Keratinocyte (primary cell): ENCODE data around the gene LAMA3. TPM values are rescaled to one million over a fixed set of nuclear protein-coding genes. Genes with fewer than 3 reads are reported as not detected.

Experiments
- DNase-seq: peaks from one replicate; pipeline ENCODE4 v3.0.0-alpha.2; 2011; ENCODE audit warnings: low read depth, missing footprints, low spot score
- FAIRE-seq: peaks from 2 replicates; lab custom pipeline; 2011; peaks lifted over from hg19 to GRCh38; lab: Jason Lieb, UNC
- H2AFZ ChIP-seq: 2 replicates; pipeline ENCODE4 v1.6.0; 2012; ENCODE audit warnings: low read length, control low read depth, inconsistent platforms; ENCODE audit not compliant: control insufficient read depth
- H3K27ac ChIP-seq: 2 replicates; pipeline ENCODE4 v1.5.1; 2011; ENCODE audit warnings: low read length; ENCODE audit not compliant: control insufficient read depth, insufficient read depth
- H3K27me3 ChIP-seq: 3 replicates; pipeline ENCODE4 v1.6.0; 2011; ENCODE audit warnings: low read length; ENCODE audit not compliant: control insufficient read depth, insufficient read depth; ENCODE audit errors: extremely low read depth
- H3K36me3 ChIP-seq, 2 experiments: 2 replicates in 1 of 2; 3 replicates in 1 of 2; pipeline ENCODE4 v1.5.1; 2011; ENCODE audit warnings: low read length in 2 of 2, mild to moderate bottlenecking in 1 of 2; ENCODE audit not compliant: control insufficient read depth in 2 of 2, insufficient read depth in 2 of 2; ENCODE audit errors: extremely low read depth in 1 of 2
- H3K4me1 ChIP-seq: 3 replicates; pipeline ENCODE4 v1.5.1; 2011; ENCODE audit warnings: low read length; ENCODE audit not compliant: control insufficient read depth, insufficient read depth; ENCODE audit errors: extremely low read depth
- H3K4me2 ChIP-seq: 3 replicates; pipeline ENCODE4 v1.6.0; 2011; ENCODE audit warnings: low read depth, low read length; ENCODE audit not compliant: control insufficient read depth, insufficient read depth; ENCODE audit errors: extremely low read depth
- H3K4me3 ChIP-seq, 3 experiments: fragments of 200-600 bp in 1 of 3; sonication (generic) in 1 of 3; 2 replicates in 2 of 3; 3 replicates in 1 of 3; pipeline ENCODE4 v1.5.1; 2011 to 2016; ENCODE audit warnings: low read length in 3 of 3, mild to moderate bottlenecking in 3 of 3, control low read depth in 2 of 3, inconsistent platforms in 1 of 3, low read depth in 1 of 3, mixed read lengths in 1 of 3, mixed run types in 1 of 3, moderate library complexity in 1 of 3; ENCODE audit not compliant: control insufficient read depth in 2 of 3, insufficient read depth in 2 of 3; ENCODE audit errors: extremely low read depth in 1 of 3
- H3K79me2 ChIP-seq: 2 replicates; pipeline ENCODE4 v1.6.0; 2012; ENCODE audit warnings: low read length; ENCODE audit not compliant: control insufficient read depth, insufficient read depth
- H3K9ac ChIP-seq: 3 replicates; pipeline ENCODE4 v1.6.0; 2011; ENCODE audit warnings: low read length; ENCODE audit not compliant: control insufficient read depth, insufficient read depth; ENCODE audit errors: extremely low read depth
- H3K9me1 ChIP-seq: 3 replicates; pipeline ENCODE4 v1.6.0; 2011; ENCODE audit warnings: low read length; ENCODE audit not compliant: control insufficient read depth, insufficient read depth; ENCODE audit errors: extremely low read depth
- H3K9me3 ChIP-seq: 2 replicates; pipeline ENCODE4 v1.5.1; 2012; ENCODE audit warnings: low read depth, low read length; ENCODE audit not compliant: control insufficient read depth
- H4K20me1 ChIP-seq: 3 replicates; pipeline ENCODE4 v1.6.0; 2011; ENCODE audit warnings: low read length; ENCODE audit not compliant: control insufficient read depth, insufficient read depth; ENCODE audit errors: extremely low read depth
- EZH2 ChIP-seq: IDR thresholded peaks from one replicate; pipeline ENCODE4 v1.6.1; 2012; ENCODE audit warnings: inconsistent platforms, mild to moderate bottlenecking, low read length, moderate library complexity
- dilution Hi-C: fragments of 300-500 bp; cut with MboI; formaldehyde crosslinking; loops from one replicate; pipeline ENCODE4 v1.7.0; 2020; ENCODE audit warnings: low sequenced_read_pairs; ENCODE audit not compliant: extremely low pct_ligation_motif_present
- polyA plus RNA-seq, 5 experiments: library from polyadenylated mRNA; depleted of rRNA in 3 of 5; stranded (reverse) in 3 of 5; stranded (forward) in 1 of 5; unstranded in 1 of 5; fragments of >200 nt; gene quantifications; 1 replicate in 1 of 5; 2 replicates in 3 of 5; 3 replicates in 1 of 5; pipeline versions ENCODE4 v1.2.1 to v1.2.3, GENCODE V29; 2011 to 2012; ENCODE audit warnings: missing spikeins in 2 of 5, low read depth in 1 of 5, low replicate concordance in 1 of 5
- TF ChIP-seq, protein P1 (sequence below), 3 experiments: IDR thresholded peaks in 1 of 3; conservative IDR thresholded peaks in 1 of 3; optimal IDR thresholded peaks in 1 of 3; 2 replicates in 2 of 3; 3 replicates in 1 of 3; pipeline versions ENCODE3 to v1.5.1; 2011; ENCODE audit warnings: low read length in 3 of 3, mild to moderate bottlenecking in 3 of 3, moderate library complexity in 2 of 3, control low read depth in 1 of 3, inconsistent platforms in 1 of 3; ENCODE audit not compliant: insufficient read depth in 2 of 3; ENCODE audit errors: extremely low read depth in 1 of 3

LAMA3 gene
- polyA plus RNA-seq, 1 donor (not counting 4 experiments of a cell fraction or from before 2014, with no cell fraction given) = 1,944 TPM

DNA sequence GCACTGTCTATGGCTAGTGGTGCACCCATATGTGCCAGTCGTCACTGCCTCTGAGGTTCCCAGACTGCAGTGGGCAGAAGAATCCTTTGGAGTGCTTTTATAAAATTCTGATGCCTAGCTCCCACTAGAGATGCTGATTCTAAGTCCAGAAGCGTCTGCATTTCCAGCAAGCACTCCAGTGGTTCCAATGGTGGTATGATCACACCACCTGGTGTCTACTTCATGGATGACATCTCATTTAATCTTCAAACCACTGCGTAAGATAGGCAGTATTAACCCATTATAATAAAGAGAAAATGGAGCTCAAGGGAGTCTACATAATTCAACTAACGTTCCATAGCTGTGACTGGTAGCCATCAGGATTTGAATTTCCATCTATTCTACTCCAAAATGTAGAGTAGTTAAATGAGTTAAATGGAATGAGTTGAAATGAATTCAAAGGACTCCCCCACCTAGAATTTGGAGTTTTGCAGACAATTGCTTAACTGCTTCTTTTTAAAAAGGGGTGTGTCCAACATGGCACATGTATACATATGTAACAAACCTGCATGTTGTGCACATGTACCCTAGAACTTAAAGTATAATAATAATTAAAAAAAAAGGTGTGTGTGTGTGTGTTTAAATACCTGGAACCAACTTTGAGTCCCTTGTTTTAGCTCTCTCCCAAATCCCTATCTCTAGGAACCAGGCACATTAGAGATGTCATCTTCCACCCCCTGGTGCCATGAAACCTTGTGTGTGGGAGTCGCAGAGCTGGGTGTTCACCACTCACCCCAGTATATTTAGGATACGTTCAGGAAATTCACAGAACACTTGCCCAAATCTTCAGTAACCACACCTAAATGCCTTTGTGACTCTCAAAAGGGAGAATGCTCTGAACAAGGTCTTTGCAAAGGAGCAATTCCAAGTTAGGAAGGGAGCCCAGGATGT, 14.1 kb downstream of the LAMA3 start:
- peak; percentile 62 for FAIRE-seq

GRCh38 chr18:23703987-23704384, 14.7 kb downstream of the LAMA3 start:
- Histone ChIP-seq H4K20me1 (no peaks in the 10 kb centered on the region), H2AFZ (no peak overlapping the region), H3K36me3 (no peaks in the 10 kb centered on the region), H3K79me2 (no peaks in the 10 kb centered on the region), H3K27me3 (no peaks in the 10 kb centered on the region), H3K27ac (no peak overlapping the region), H3K4me3 (no peak overlapping the region), H3K9me1 (no peaks in the 10 kb centered on the region), H3K4me1 (no peaks in the 10 kb centered on the region), H3K9ac (no peak overlapping the region), H3K9me3 (no peaks in the 10 kb centered on the region), H3K4me2 (no peak overlapping the region)
- no peak for FAIRE-seq
- no peak for DNase-seq
- no peak for TF ChIP-seq EZH2
- TF ChIP-seq, protein P1, sequence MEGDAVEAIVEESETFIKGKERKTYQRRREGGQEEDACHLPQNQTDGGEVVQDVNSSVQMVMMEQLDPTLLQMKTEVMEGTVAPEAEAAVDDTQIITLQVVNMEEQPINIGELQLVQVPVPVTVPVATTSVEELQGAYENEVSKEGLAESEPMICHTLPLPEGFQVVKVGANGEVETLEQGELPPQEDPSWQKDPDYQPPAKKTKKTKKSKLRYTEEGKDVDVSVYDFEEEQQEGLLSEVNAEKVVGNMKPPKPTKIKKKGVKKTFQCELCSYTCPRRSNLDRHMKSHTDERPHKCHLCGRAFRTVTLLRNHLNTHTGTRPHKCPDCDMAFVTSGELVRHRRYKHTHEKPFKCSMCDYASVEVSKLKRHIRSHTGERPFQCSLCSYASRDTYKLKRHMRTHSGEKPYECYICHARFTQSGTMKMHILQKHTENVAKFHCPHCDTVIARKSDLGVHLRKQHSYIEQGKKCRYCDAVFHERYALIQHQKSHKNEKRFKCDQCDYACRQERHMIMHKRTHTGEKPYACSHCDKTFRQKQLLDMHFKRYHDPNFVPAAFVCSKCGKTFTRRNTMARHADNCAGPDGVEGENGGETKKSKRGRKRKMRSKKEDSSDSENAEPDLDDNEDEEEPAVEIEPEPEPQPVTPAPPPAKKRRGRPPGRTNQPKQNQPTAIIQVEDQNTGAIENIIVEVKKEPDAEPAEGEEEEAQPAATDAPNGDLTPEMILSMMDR (optimal IDR thresholded peaks at IDR 0.05 in 1 of 3, IDR thresholded peaks at IDR 0.05 in 1 of 3, conservative IDR thresholded peaks at IDR 0.05 in 1 of 3; ENCODE audit: extremely low read depth in 1 of 3, insufficient read depth in 2 of 3, low read length in 3 of 3) = no peak
- dilution Hi-C loops = no loop called here

More for the DNA sequence above, 14.1 kb downstream of the LAMA3 start:
- no peak overlapping the region for H3K27ac ChIP-seq
- H3K4me3 ChIP-seq = no peak overlapping the region
- H3K36me3 ChIP-seq = no peaks in the 10 kb centered on the region
- no peaks in the 10 kb centered on the region for H3K9me1 ChIP-seq
- H3K79me2 ChIP-seq = no peaks in the 10 kb centered on the region
- H3K4me1 ChIP-seq = no peaks in the 10 kb centered on the region
- H4K20me1 ChIP-seq = no peaks in the 10 kb centered on the region
- no peaks in the 10 kb centered on the region for H3K27me3 ChIP-seq
- dilution Hi-C loops = no loop called here
- H3K9me3 ChIP-seq = no peaks in the 10 kb centered on the region
- H3K9ac ChIP-seq = no peak overlapping the region
- no peak for TF ChIP-seq EZH2
- TF ChIP-seq, protein P1 (optimal IDR thresholded peaks at IDR 0.05 in 1 of 3, IDR thresholded peaks at IDR 0.05 in 1 of 3, conservative IDR thresholded peaks at IDR 0.05 in 1 of 3; ENCODE audit: extremely low read depth in 1 of 3, insufficient read depth in 2 of 3, low read length in 3 of 3) = peak; percentile 56 to 75 (median 65)
- no peak overlapping the region for H3K4me2 ChIP-seq
- no peak for DNase-seq
- H2AFZ ChIP-seq = no peak overlapping the region
